Erythroblast (primary cell): Measurements from ENCODE around the gene MISP3.

Experiments used
- GATA1 ChIP-seq: IDR thresholded peaks from 2 replicates; pipeline ENCODE4 v1.6.1; 2011; ENCODE audit warnings: low read depth, mild to moderate bottlenecking, control low read depth, low read length, moderate library complexity
- POLR2A ChIP-seq: IDR thresholded peaks from 2 replicates; pipeline ENCODE4 v1.6.1; 2011; ENCODE audit warnings: mild to moderate bottlenecking, low read length

GRCh38 chr19:14078411-14078810 lies 5.8 kb downstream of the MISP3 start:
- TF ChIP-seq POLR2A: no peak
- no peak for TF ChIP-seq GATA1
